Measurements from ENCODE around the gene GPRIN2. TPM values are rescaled to one million over a fixed set of nuclear protein-coding genes. Genes with fewer than 3 reads are reported as not detected.

The GPRIN2 gene
- total and polyA plus RNA-seq, 5 experiments from 2014 or later, result not detected

- peaks cover 0 to 10% (median 1%) of the 10 kb centered on the region in 5 donors for H3K27me3 Mint-ChIP-seq
- H3K4me3 Mint-ChIP-seq, result no peak overlapping the region
- no peaks in the 10 kb centered on the region for H3K9me3 Mint-ChIP-seq
- no peak overlapping the region for H3K27ac Mint-ChIP-seq
- H3K4me1 Mint-ChIP-seq, result peaks cover under 1 to 5% (median 4%) of the 10 kb centered on the region in 4 donors
- no peaks in the 10 kb centered on the region for H3K36me3 Mint-ChIP-seq
- POLR2A ChIA-PET, result no interaction called here
- DNase-seq, result peak in 3 of 10 donors; percentile 0 to 17 (median 0)
- ATAC-seq, result no peak
These were observed 5.4 kb downstream of the GPRIN2 start for GRCh38 chr10:46550795-46551700.

- H3K9me3 Mint-ChIP-seq, result no peaks in the 10 kb centered on the region
- no peaks in the 10 kb centered on the region for H3K36me3 Mint-ChIP-seq
- H3K27me3 Mint-ChIP-seq, result peaks cover 0 to 9% (median 1%) of the 10 kb centered on the region in 5 donors
- no peaks in the 10 kb centered on the region for H3K4me1 Mint-ChIP-seq
- POLR2A ChIA-PET, result no interaction called here
- ATAC-seq, result no peak
- peak in 3 of 10 donors; percentile 0 to 65 (median 17) for DNase-seq
- H3K27ac Mint-ChIP-seq, result no peak overlapping the region
- H3K4me3 Mint-ChIP-seq, result no peak overlapping the region
These were observed 6.2 kb downstream of the GPRIN2 start for GRCh38 chr10:46550076-46550790.

GRCh38 chr10:46549171-46550075 is 7.0 kb downstream of the GPRIN2 start:
- DNase-seq, result peak in 2 of 10 donors; percentile 0 to 25
- H3K9me3 Mint-ChIP-seq, result no peaks in the 10 kb centered on the region
- H3K27me3 Mint-ChIP-seq, result peaks cover 0 to 9% (median 1%) of the 10 kb centered on the region in 5 donors

GRCh38 chr10:46548498-46549090 is 7.9 kb downstream of the GPRIN2 start:
- Mint-ChIP-seq H3K4me3 (no peak overlapping the region), H3K36me3 (no peaks in the 10 kb centered on the region), H3K27ac (no peak overlapping the region), H3K27me3 (peaks cover 0 to 9% (median 5%) of the 10 kb centered on the region in 5 donors), H3K4me1 (no peaks in the 10 kb centered on the region), H3K9me3 (no peaks in the 10 kb centered on the region)
- ATAC-seq, result no peak
- POLR2A ChIA-PET, result no interaction called here
- DNase-seq, result peak in 3 of 10 donors; percentile 1 to 60 (median 19)

More at GRCh38 chr10:46549171-46550075, 7.0 kb downstream of the GPRIN2 start:
- ATAC-seq, result no peak
- Mint-ChIP-seq H3K27ac (no peak overlapping the region), H3K4me1 (no peaks in the 10 kb centered on the region), H3K36me3 (no peaks in the 10 kb centered on the region), H3K4me3 (no peak overlapping the region)
- POLR2A ChIA-PET, result no interaction called here

- Mint-ChIP-seq H3K9me3 (no peaks in the 10 kb centered on the region), H3K27me3 (peaks cover 4 to 14% (median 11%) of the 10 kb centered on the region in 5 donors), H3K27ac (no peak overlapping the region), H3K4me3 (no peak overlapping the region), H3K4me1 (no peaks in the 10 kb centered on the region), H3K36me3 (no peaks in the 10 kb centered on the region)
- POLR2A ChIA-PET, result no interaction called here
- DNase-seq (peak in 4 of 10 donors; percentile 0 to 64 (median 10)), ATAC-seq (no peak)
These were observed 8.6 kb downstream of the GPRIN2 start for GRCh38 chr10:46547541-46548497.

- DNase-seq, result peak in 4 of 10 donors; percentile 0 to 60 (median 10)
- ATAC-seq, result no peak
- Mint-ChIP-seq H3K27me3 (peaks cover 10 to 20% (median 19%) of the 10 kb centered on the region in 5 donors), H3K4me3 (no peak overlapping the region), H3K4me1 (no peaks in the 10 kb centered on the region), H3K36me3 (no peaks in the 10 kb centered on the region), H3K9me3 (no peaks in the 10 kb centered on the region), H3K27ac (no peak overlapping the region)
- POLR2A ChIA-PET, result no interaction called here
These were observed 9.6 kb downstream of the GPRIN2 start for GRCh38 chr10:46546591-46547540.

GRCh38 chr10:46545861-46546590 is 10.4 kb downstream of the GPRIN2 start:
- Mint-ChIP-seq H3K27me3 (peaks cover 10 to 20% (median 19%) of the 10 kb centered on the region in 5 donors), H3K36me3 (no peaks in the 10 kb centered on the region), H3K27ac (no peak overlapping the region), H3K9me3 (no peaks in the 10 kb centered on the region), H3K4me3 (no peak overlapping the region), H3K4me1 (no peaks in the 10 kb centered on the region)
- POLR2A ChIA-PET, result no interaction called here
- ATAC-seq, result no peak
- DNase-seq, result peak in 2 of 10 donors; percentile 16 to 65

- no peak overlapping the region for H3K4me3 Mint-ChIP-seq
- no peak overlapping the region for H3K27ac Mint-ChIP-seq
- H3K27me3 Mint-ChIP-seq, result peaks cover 16 to 28% (median 27%) of the 10 kb centered on the region in 5 donors
- DNase-seq, result peak in 2 of 10 donors; percentile 16 to 64
- peaks cover 0 to 2% (median 0%) of the 10 kb centered on the region in 9 donors for H3K9me3 Mint-ChIP-seq
- H3K4me1 Mint-ChIP-seq, result peaks cover 2 to 8% (median 7%) of the 10 kb centered on the region in 4 donors
- H3K36me3 Mint-ChIP-seq, result peaks cover 0 to 4% (median 2%) of the 10 kb centered on the region in 3 donors
- POLR2A ChIA-PET, result interaction anchor here (0.6 kb wide), 1 partner anchor 1295 kb away, joined by 3 read pairs; no protein-coding TSS in a partner anchor
- peak in 1 of 2 donors; percentile 15 for ATAC-seq
These were observed 11.3 kb downstream of the GPRIN2 start for GRCh38 chr10:46544989-46545791.
